Cardiac muscle cell (in vitro differentiated cells and primary cell): Measurements from ENCODE around the gene ADCY5. TPM values are rescaled to one million over a fixed set of nuclear protein-coding genes. Genes with fewer than 3 reads are reported as not detected.
A peak's percentile ranks its signal among the peaks of the same experiment; 100 is the strongest.

ENCODE experiments used
- DNase-seq, 2 donors: peaks; one replicate each; pipeline versions ENCODE4 v3.0.0 to v3.0.0-alpha.2; 2010 to 2017; ENCODE audit warnings: low read depth in 1 of 2, low spot score in 1 of 2
- H3K27ac ChIP-seq: fragments of 200-600 bp; sonication (generic); 2 replicates; pipeline ENCODE4 v1.5.1; 2016
- H3K27me3 ChIP-seq: fragments of 200-600 bp; sonication (generic); 2 replicates; pipeline ENCODE4 v1.6.0; 2016; ENCODE audit warnings: control low read depth
- H3K36me3 ChIP-seq: fragments of 200-600 bp; sonication (generic); 2 replicates; pipeline ENCODE4 v1.5.1; 2016; ENCODE audit warnings: control low read depth
- H3K4me1 ChIP-seq: fragments of 200-600 bp; sonication (generic); 2 replicates; pipeline ENCODE4 v1.8.1; 2017; ENCODE audit warnings: low read depth, mild to moderate bottlenecking, mixed run types
- H3K4me3 ChIP-seq: fragments of 200-600 bp; sonication (generic); 2 replicates; pipeline ENCODE4 v1.5.1; 2016; ENCODE audit warnings: mild to moderate bottlenecking
- H3K9me3 ChIP-seq: fragments of 200-600 bp; sonication (generic); 2 replicates; pipeline ENCODE4 v1.5.1; 2017; ENCODE audit warnings: low read depth, mild to moderate bottlenecking, control low read depth
- polyA plus RNA-seq: library from polyadenylated mRNA; unstranded; fragments of >200 nt; fragmentation: Nextera tagmentation; extraction: Ambion mirVana; gene quantifications from 2 replicates; pipeline ENCODE4 v1.2.1, GENCODE V29; 2016
- total RNA-seq: library from RNA; depleted of rRNA; stranded (reverse); fragments of >200 nt; gene quantifications from 2 replicates; pipeline ENCODE4 v1.2.3, GENCODE V29; 2016
- TF ChIP-seq, protein P1 (sequence below): IDR thresholded peaks from 2 replicates; pipeline ENCODE4 v1.5.1; 2012; ENCODE audit warnings: low read depth, mild to moderate bottlenecking, low read length

ADCY5 gene
- total and polyA plus RNA-seq, 2 experiments from 2014 or later, result 38.4 to 93.7 TPM

GRCh38 chr3:123486460-123486859 lies 37.6 kb upstream of the ADCY5 start:
- Histone ChIP-seq H3K27ac (peak overlapping the region; percentile 38), H3K27me3 (no peaks in the 10 kb centered on the region), H3K36me3 (no peaks in the 10 kb centered on the region), H3K4me3 (no peak overlapping the region), H3K4me1 (peaks cover 22% of the 10 kb centered on the region), H3K9me3 (no peaks in the 10 kb centered on the region)
- no peak for DNase-seq
- TF ChIP-seq, protein P1, sequence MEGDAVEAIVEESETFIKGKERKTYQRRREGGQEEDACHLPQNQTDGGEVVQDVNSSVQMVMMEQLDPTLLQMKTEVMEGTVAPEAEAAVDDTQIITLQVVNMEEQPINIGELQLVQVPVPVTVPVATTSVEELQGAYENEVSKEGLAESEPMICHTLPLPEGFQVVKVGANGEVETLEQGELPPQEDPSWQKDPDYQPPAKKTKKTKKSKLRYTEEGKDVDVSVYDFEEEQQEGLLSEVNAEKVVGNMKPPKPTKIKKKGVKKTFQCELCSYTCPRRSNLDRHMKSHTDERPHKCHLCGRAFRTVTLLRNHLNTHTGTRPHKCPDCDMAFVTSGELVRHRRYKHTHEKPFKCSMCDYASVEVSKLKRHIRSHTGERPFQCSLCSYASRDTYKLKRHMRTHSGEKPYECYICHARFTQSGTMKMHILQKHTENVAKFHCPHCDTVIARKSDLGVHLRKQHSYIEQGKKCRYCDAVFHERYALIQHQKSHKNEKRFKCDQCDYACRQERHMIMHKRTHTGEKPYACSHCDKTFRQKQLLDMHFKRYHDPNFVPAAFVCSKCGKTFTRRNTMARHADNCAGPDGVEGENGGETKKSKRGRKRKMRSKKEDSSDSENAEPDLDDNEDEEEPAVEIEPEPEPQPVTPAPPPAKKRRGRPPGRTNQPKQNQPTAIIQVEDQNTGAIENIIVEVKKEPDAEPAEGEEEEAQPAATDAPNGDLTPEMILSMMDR, result no peak

- no peaks in the 10 kb centered on the region for H3K9me3 ChIP-seq
- no peak overlapping the region for H3K27ac ChIP-seq
- no peaks in the 10 kb centered on the region for H3K36me3 ChIP-seq
- no peak overlapping the region for H3K4me3 ChIP-seq
- H3K4me1 ChIP-seq, result peaks cover 18% of the 10 kb centered on the region
- no peak for DNase-seq
- TF ChIP-seq, protein P1, result no peak
- H3K27me3 ChIP-seq, result no peaks in the 10 kb centered on the region
Observed at GRCh38 chr3:123485551-123485950, 36.7 kb upstream of the ADCY5 start.

GRCh38 chr3:123483146-123483545 lies 34.3 kb upstream of the ADCY5 start:
- H3K4me3 ChIP-seq, result no peak overlapping the region

DNA sequence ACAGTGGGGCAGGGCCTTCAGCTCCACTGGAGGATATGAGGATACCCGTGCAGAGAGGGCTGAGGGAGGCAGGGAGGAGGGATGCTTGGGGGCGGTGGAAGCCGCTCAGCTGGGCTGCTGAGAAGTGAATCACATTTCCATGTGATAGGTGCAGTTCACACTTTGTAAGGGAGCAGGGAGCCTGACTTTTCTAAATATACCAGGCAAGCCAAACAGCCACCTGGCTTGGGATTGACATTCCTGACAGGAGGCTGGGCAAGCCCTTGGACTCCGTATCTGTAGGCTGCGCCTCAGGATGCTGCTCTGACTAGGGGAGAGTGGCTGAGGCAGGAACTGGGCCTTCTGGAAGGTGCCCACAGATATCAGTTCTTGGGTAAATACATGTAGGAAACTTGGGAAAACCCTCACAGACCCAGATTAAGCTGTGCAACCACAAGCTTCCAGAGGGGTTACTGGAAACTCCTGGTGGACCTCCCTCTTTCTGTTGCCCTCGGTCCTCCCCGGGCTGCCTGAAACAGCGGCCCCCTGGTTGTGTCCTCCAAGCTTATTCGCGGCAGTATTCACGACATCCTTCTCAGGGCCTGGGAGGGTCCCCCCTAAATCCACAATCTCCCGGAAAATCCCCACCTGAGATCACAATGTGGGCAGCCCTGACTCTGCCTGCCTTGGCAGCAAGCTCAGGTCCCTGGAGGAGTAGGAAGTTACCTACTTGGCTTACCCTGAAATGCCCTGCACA lies 33.0 kb upstream of the ADCY5 start:
- peaks cover 3% of the 10 kb centered on the region for H3K4me1 ChIP-seq
- no peaks in the 10 kb centered on the region for H3K36me3 ChIP-seq
- no peaks in the 10 kb centered on the region for H3K27me3 ChIP-seq
- no peaks in the 10 kb centered on the region for H3K9me3 ChIP-seq
- H3K27ac ChIP-seq, result no peak overlapping the region
- TF ChIP-seq, protein P1, result no peak
- DNase-seq, result no peak
- H3K4me3 ChIP-seq, result no peak overlapping the region

More at GRCh38 chr3:123483146-123483545, 34.3 kb upstream of the ADCY5 start:
- H3K36me3 ChIP-seq, result no peaks in the 10 kb centered on the region
- no peaks in the 10 kb centered on the region for H3K27me3 ChIP-seq
- no peaks in the 10 kb centered on the region for H3K9me3 ChIP-seq
- TF ChIP-seq, protein P1, result no peak
- H3K27ac ChIP-seq, result no peak overlapping the region
- no peak for DNase-seq
- peaks cover 7% of the 10 kb centered on the region for H3K4me1 ChIP-seq

GRCh38 chr3:123481071-123481470 lies 32.2 kb upstream of the ADCY5 start:
- Histone ChIP-seq H3K27me3 (no peaks in the 10 kb centered on the region), H3K27ac (no peak overlapping the region), H3K9me3 (no peaks in the 10 kb centered on the region), H3K4me3 (no peak overlapping the region), H3K36me3 (no peaks in the 10 kb centered on the region), H3K4me1 (no peaks in the 10 kb centered on the region)
- TF ChIP-seq, protein P1, result no peak
- DNase-seq, result no peak
